ENCODE measurements around the gene COBL. TPM values are rescaled to one million over a fixed set of nuclear protein-coding genes. Genes with fewer than 3 reads are reported as not detected.

Gene COBL
- total and polyA plus RNA-seq, 9 of the 15 experiments (the other 6 are each of a cell fraction or from before 2014, with no cell fraction given): 0.01 to 2.4 (median 0.09) TPM; not detected in 3

DNA sequence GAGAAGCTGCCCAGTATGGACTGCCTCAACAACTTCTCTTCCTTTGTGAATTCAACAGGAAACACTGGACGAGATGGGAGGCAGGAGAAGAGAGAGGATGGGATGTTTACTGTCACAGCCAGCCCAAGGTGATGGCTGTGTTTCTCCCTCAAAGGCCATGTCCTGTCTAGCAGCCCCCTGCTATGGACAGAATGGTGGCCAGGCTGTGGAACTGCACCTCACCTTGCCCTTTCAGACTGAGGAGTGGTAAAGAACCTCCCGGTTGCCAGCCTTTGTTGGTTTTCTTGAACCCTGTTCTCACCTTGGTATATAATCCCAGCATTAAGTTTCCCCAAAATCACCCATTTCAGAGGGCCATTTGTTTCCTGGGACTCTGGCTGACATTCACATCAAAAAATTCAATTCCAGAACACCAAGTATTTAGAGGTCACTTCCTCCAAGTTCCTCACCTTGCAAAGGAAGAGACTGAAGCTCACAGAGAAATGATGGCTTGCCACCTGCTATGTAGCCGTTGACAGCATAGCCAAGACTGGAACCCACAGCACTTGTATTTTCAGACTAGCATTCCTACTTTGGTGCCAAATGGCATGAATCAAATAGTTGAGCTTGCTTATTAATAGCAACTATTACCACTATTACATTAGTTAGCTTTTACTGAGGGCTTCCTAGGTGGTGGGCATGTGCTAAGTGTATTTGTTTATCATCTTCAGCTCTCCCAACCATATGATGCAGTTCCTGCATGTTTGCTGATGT lies 309.9 kb downstream of the COBL start:
- in situ Hi-C loops (cut with MboI): no loop called here
- no peaks in the 10 kb centered on the region for H3K36me3 ChIP-seq (ENCODE audit: control insufficient read depth, insufficient read depth, low read length)
- no peaks in the 10 kb centered on the region for H3K9me3 ChIP-seq (replicated peaks; ENCODE audit: control insufficient read depth, insufficient read depth, low read depth, low read length)
- ATAC-seq: peak; percentile 71
- peaks cover 8 to 42% of the 10 kb centered on the region in 2 experiments; a peak in 4 of 5 replicates for H3K27me3 ChIP-seq (ENCODE audit: control insufficient read depth in 2 of 2, insufficient read depth in 2 of 2, low read length in 2 of 2)
- H3K4me3 ChIP-seq: no peak overlapping the region
- intact Hi-C loops (cut with micrococcal nuclease): loop anchor here (10.0 kb wide), 1 partner anchor 542 kb away; no protein-coding TSS in a partner anchor
- ChIA-PET POLR2A (interaction anchor here (1.6 to 2.0 kb wide), 2 partner anchors 13 to 47 kb away, joined by 4 to 5 read pairs; no protein-coding TSS in a partner anchor), CTCF (ENCODE audit: low intra/inter-chr PET ratio) (no interaction called here)
- no peaks in the 10 kb centered on the region for H3K4me1 ChIP-seq (replicated peaks in 1 of 2; ENCODE audit: control insufficient read depth in 2 of 2, insufficient read depth in 2 of 2, low read length in 2 of 2)
- H4K20me1 ChIP-seq (replicated peaks; ENCODE audit: control insufficient read depth, insufficient read depth, low read length): peaks cover 8% of the 10 kb centered on the region
- no TSS peak for BruUV-seq (replicated peaks)
- TF ChIP-seq RBM14 (IDR thresholded peaks at IDR 0.05; ENCODE audit: borderline replicate concordance, insufficient read depth, low read depth, low read length): no peak
- TF ChIP-seq BMI1 (IDR thresholded peaks at IDR 0.05; ENCODE audit: low read length): no peak
- no peak for TF ChIP-seq IRF9 (tag; IDR thresholded peaks at IDR 0.05)
- TF ChIP-seq SMC3 (conservative IDR thresholded peaks at IDR 0.05; ENCODE audit: insufficient read depth, low read depth, low read length): no peak
- no peak for TF ChIP-seq ZNF830 (CRISPR knock-in tag; IDR thresholded peaks at IDR 0.05)
- TF ChIP-seq, protein P1, sequence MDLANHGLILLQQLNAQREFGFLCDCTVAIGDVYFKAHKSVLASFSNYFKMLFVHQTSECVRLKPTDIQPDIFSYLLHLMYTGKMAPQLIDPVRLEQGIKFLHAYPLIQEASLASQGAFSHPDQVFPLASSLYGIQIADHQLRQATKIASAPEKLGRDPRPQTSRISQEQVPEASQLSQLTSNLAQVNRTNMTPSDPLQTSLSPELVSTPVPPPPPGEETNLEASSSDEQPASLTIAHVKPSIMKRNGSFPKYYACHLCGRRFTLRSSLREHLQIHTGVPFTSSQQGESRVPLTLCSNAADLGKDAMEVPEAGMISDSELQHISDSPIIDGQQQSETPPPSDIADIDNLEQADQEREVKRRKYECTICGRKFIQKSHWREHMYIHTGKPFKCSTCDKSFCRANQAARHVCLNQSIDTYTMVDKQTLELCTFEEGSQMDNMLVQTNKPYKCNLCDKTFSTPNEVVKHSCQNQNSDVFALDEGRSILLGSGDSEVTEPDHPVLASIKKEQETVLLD (IDR thresholded peaks at IDR 0.05): no peak
- no peak for TF ChIP-seq POU5F1 (IDR thresholded peaks at IDR 0.05; ENCODE audit: borderline replicate concordance, low read depth, low read length, partially characterized antibody)
- TF ChIP-seq ESRRB (CRISPR knock-in tag; IDR thresholded peaks at IDR 0.05; ENCODE audit: borderline replicate concordance): no peak
- TF ChIP-seq KAT7 (CRISPR knock-in tag; IDR thresholded peaks at IDR 0.05; ENCODE audit: borderline replicate concordance): no peak
- TF ChIP-seq, protein P2, sequence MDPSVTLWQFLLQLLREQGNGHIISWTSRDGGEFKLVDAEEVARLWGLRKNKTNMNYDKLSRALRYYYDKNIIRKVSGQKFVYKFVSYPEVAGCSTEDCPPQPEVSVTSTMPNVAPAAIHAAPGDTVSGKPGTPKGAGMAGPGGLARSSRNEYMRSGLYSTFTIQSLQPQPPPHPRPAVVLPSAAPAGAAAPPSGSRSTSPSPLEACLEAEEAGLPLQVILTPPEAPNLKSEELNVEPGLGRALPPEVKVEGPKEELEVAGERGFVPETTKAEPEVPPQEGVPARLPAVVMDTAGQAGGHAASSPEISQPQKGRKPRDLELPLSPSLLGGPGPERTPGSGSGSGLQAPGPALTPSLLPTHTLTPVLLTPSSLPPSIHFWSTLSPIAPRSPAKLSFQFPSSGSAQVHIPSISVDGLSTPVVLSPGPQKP (CRISPR knock-in tag; IDR thresholded peaks at IDR 0.05): no peak
- no peak for TF ChIP-seq SUPT5H (IDR thresholded peaks at IDR 0.05)
- TF ChIP-seq ARID2 (IDR thresholded peaks at IDR 0.05): no peak
- TF ChIP-seq GTF2E2 (tag; IDR thresholded peaks at IDR 0.05): no peak
- H3K79me2 ChIP-seq (ENCODE audit: control insufficient read depth, insufficient read depth, low read length): no peaks in the 10 kb centered on the region
- H3K27ac ChIP-seq (ENCODE audit: extremely low read depth, low read depth, low read length): no peak overlapping the region
- WGBS (ENCODE audit: insufficient coverage, low coverage, missing lambda C conversion rate): 0% methylated on average over 3 of the region's 3 CpGs
- no peak for FAIRE-seq
- no peak overlapping the region for H3K4me2 ChIP-seq (ENCODE audit: insufficient read depth, low read length)
- no peak overlapping the region for H2AFZ ChIP-seq (ENCODE audit: low read depth, low read length)
- no peak overlapping the region for H3K9ac ChIP-seq (ENCODE audit: insufficient read depth in 1 of 2, low read depth in 2 of 2, low read length in 2 of 2)
- no peak for DNase-seq (ENCODE audit: extremely low read depth in 1 of 4, low spot score in 3 of 4)
- H3K9me1 ChIP-seq (ENCODE audit: control insufficient read depth, insufficient read depth, low read length): no peaks in the 10 kb centered on the region
